PFSK-1 (cell line): Measurements from ENCODE around the gene MYH13.

Experiments used
- FOXP2 ChIP-seq: optimal IDR thresholded peaks from 2 replicates; pipeline ENCODE3; 2011; ENCODE audit warnings: borderline replicate concordance, control low read depth, inconsistent platforms; ENCODE audit not compliant: insufficient read depth; ENCODE audit errors: extremely low read length, extremely low read depth
- POLR2AphosphoS5 ChIP-seq: IDR thresholded peaks from 2 replicates; pipeline ENCODE4 v1.6.1; 2012; ENCODE audit warnings: low read depth, mild to moderate bottlenecking, control low read depth, low read length, moderate library complexity
- REST ChIP-seq, 2 experiments: IDR thresholded peaks; 2 replicates each; pipeline versions ENCODE4 v1.6.1 to v1.8.0; 2011 to 2012; ENCODE audit warnings: low read depth in 2 of 2, low read length in 2 of 2, control low read depth in 1 of 2, inconsistent platforms in 1 of 2, mild to moderate bottlenecking in 1 of 2, moderate library complexity in 1 of 2; ENCODE audit not compliant: insufficient read depth in 1 of 2
- SIN3A ChIP-seq: IDR thresholded peaks from 2 replicates; pipeline ENCODE4 v1.6.1; 2012; ENCODE audit warnings: mild to moderate bottlenecking, low read length, moderate library complexity, borderline replicate concordance; ENCODE audit not compliant: insufficient read depth
- TAF1 ChIP-seq: IDR thresholded peaks from 2 replicates; pipeline ENCODE4 v1.6.1; 2012; ENCODE audit warnings: low read length, control low read depth, borderline replicate concordance; ENCODE audit not compliant: insufficient read depth

The MYH13 gene

GRCh38 chr17:10304758-10305300 lies 68.0 kb downstream of the MYH13 start:
- TF ChIP-seq POLR2AphosphoS5 (no peak), FOXP2 (no peak), REST (IDR thresholded peaks at IDR 0.05; ENCODE audit: insufficient read depth in 1 of 2, low read depth in 2 of 2, low read length in 2 of 2) (no peak), TAF1 (no peak), SIN3A (no peak)

- TF ChIP-seq SIN3A (no peak), FOXP2 (no peak), REST (IDR thresholded peaks at IDR 0.05; ENCODE audit: insufficient read depth in 1 of 2, low read depth in 2 of 2, low read length in 2 of 2) (no peak)
Observed at GRCh38 chr17:10297691-10298090, 75.1 kb downstream of the MYH13 start.

GRCh38 chr17:10295728-10296343 lies 77.0 kb downstream of the MYH13 start:
- TF ChIP-seq SIN3A: no peak
- TF ChIP-seq REST (IDR thresholded peaks at IDR 0.05; ENCODE audit: insufficient read depth in 1 of 2, low read depth in 2 of 2, low read length in 2 of 2): 0 out of 4 replicates have a peak, but pooled peaks of 1 of the 2 experiments have one; percentile 29

- no peak for TF ChIP-seq POLR2AphosphoS5
- no peak for TF ChIP-seq FOXP2
- TF ChIP-seq REST (IDR thresholded peaks at IDR 0.05; ENCODE audit: insufficient read depth in 1 of 2, low read depth in 2 of 2, low read length in 2 of 2): no peak
- no peak for TF ChIP-seq TAF1
- TF ChIP-seq SIN3A: no peak
Observed at GRCh38 chr17:10294180-10294579, 78.6 kb downstream of the MYH13 start.
